K562 (cell line): ENCODE data around the gene FBXO44. TPM values are rescaled to one million over a fixed set of nuclear protein-coding genes. Genes with fewer than 3 reads are reported as not detected.

Source experiments
- CTBP1 ChIP-seq: fragments of 450-650 bp; IDR thresholded peaks from 2 replicates; pipeline ENCODE4 v1.6.1; 2016; ENCODE audit warnings: borderline replicate concordance
- HDAC1 ChIP-seq, 2 experiments: fragments of 450-650 bp; IDR thresholded peaks; 2 replicates each; pipeline ENCODE4 v1.6.1; 2016 to 2017; ENCODE audit warnings: inconsistent platforms in 1 of 2, mild to moderate bottlenecking in 1 of 2, moderate library complexity in 1 of 2
- NONO ChIP-seq, 2 experiments: fragments of 200-400 bp in 1 of 2; fragments of 450-650 bp in 1 of 2; formaldehyde crosslinking in 1 of 2; IDR thresholded peaks; 2 replicates each; pipeline ENCODE4 v1.6.1; 2017; ENCODE audit warnings: low read depth in 2 of 2, mild to moderate bottlenecking in 2 of 2, moderate library complexity in 2 of 2, low read length in 1 of 2
- SPI1 ChIP-seq: IDR thresholded peaks from 2 replicates; pipeline ENCODE4 v1.6.1; 2011; ENCODE audit warnings: low read depth, low read length, control low read depth, borderline replicate concordance
- TEAD2 ChIP-seq: fragments of 450-650 bp; IDR thresholded peaks from 2 replicates; pipeline ENCODE4 v1.6.1; 2016; ENCODE audit warnings: missing genetic modification characterization, control low read depth, missing compliant biosample characterization
- ZBTB2 ChIP-seq: fragments of 450-650 bp; IDR thresholded peaks from 2 replicates; pipeline ENCODE4 v1.6.1; 2016; ENCODE audit warnings: antibody characterized with exemption
- ZNF24 ChIP-seq: fragments of 450-650 bp; IDR thresholded peaks from 2 replicates; pipeline ENCODE4 v1.6.1; 2016
- ZNF431 ChIP-seq: sonication (generic); formaldehyde crosslinking; IDR thresholded peaks from 2 replicates; pipeline ENCODE4 v1.8.0; 2022; ENCODE audit warnings: mild to moderate bottlenecking, missing genetic modification reagents
- polyA plus RNA-seq, 8 experiments: library from polyadenylated mRNA; depleted of rRNA in 4 of 8; stranded (reverse) in 5 of 8; unstranded in 3 of 8; fragments of >200 nt; fragmentation: Nextera tagmentation in 2 of 8; fragmentation: Illumina TruSeq in 1 of 8; extraction: Ambion mirVana in 2 of 8; extraction: Trizol in 1 of 8; gene quantifications; 2 replicates each; pipeline versions ENCODE4 v1.2.1 to v1.2.3, GENCODE V29; 2011 to 2014; ENCODE audit warnings: inconsistent platforms in 1 of 8, missing spikeins in 1 of 8
- total RNA-seq, 7 experiments: library from RNA; depleted of rRNA in 6 of 7; stranded (reverse); fragments of >200 nt in 6 of 7; fragmentation: Illumina TruSeq in 2 of 7; extraction: Trizol in 2 of 7; gene quantifications; 2 replicates each; pipeline versions ENCODE4 v1.2.1 to v1.2.3, GENCODE V29; 2011 to 2021; ENCODE audit warnings: low replicate concordance in 1 of 7

FBXO44 gene
- total and polyA plus RNA-seq, 9 of the 15 experiments (the other 6 are each of a cell fraction or from before 2014, with no cell fraction given): 0.69 to 20.9 (median 6.7) TPM

GRCh38 chr1:11671544-11672286 lies 17.0 kb downstream of the FBXO44 start (continued):
- TF ChIP-seq SPI1: 0 out of 2 replicates have a peak, but pooled peaks have one; percentile 17
- peak in 1 of 2 experiments; percentile 27; a peak in 1 of 4 replicates for TF ChIP-seq NONO (IDR thresholded peaks at IDR 0.05; ENCODE audit: low read depth in 2 of 2, low read length in 1 of 2)
- no peak for TF ChIP-seq TEAD2
- peak in 1 of 2 experiments; percentile 69; a peak in 2 of 4 replicates for TF ChIP-seq HDAC1 (IDR thresholded peaks at IDR 0.05)
- TF ChIP-seq ZNF431: no peak
- peak; percentile 75 for TF ChIP-seq ZNF24
- TF ChIP-seq ZBTB2: peak; percentile 51; the same call in 1 of the 2 replicates
- TF ChIP-seq CTBP1: peak; percentile 77; the same call in 1 of the 2 replicates
